GM12878 (cell line): ENCODE data around the gene BOD1L2. TPM values are rescaled to one million over a fixed set of nuclear protein-coding genes. Genes with fewer than 3 reads are reported as not detected.

Experiments
- ATAC-seq: fragments of 200-7000 bp; cut with Tn5 transposase; 3 replicates; pipeline ENCODE4 v1.9.1; 2020; ENCODE audit warnings: mild to moderate bottlenecking, moderate library complexity
- BruUV-seq: library from RNA; stranded (reverse); fragments of 400-500 nt; replicated peaks from 2 replicates; lab custom pipeline; 2021; lab: Mats Ljungman, UMichigan
- CTCF ChIA-PET: fragments of 300-600 bp; sonication (Branson Sonifier 250); formaldehyde crosslinking; extraction: SDS; loops from one replicate; lab custom pipeline; 2021; ENCODE audit warnings: inconsistent platforms; lab: Yijun Ruan, JAX
- POLR2A ChIA-PET: fragments of 350-600 bp; formaldehyde crosslinking; extraction: SDS; loops from one replicate; lab custom pipeline; 2021; ENCODE audit warnings: inconsistent platforms; lab: Charles Lee
- RAD21 ChIA-PET: fragments of 300-600 bp; sonication (Branson Sonifier 250); formaldehyde crosslinking; loops from one replicate; lab custom pipeline; 2023; ENCODE audit warnings: antibody characterized with exemption; ENCODE audit not compliant: unreplicated experiment; lab: Charles Lee
- SMC1A ChIA-PET: fragments of 300-600 bp; sonication (Branson Sonifier 250); formaldehyde crosslinking; loops from one replicate; lab custom pipeline; 2023; ENCODE audit not compliant: unreplicated experiment, uncharacterized antibody; lab: Charles Lee
- DNase-seq: peaks from one replicate; pipeline ENCODE4 v3.0.0-alpha.2; 2011; ENCODE audit warnings: low read depth, low spot score
- FAIRE-seq: peaks from 3 replicates; lab custom pipeline; 2011; peaks lifted over from hg19 to GRCh38; lab: Jason Lieb, UNC
- H2AFZ ChIP-seq: 2 replicates; pipeline ENCODE4 v1.6.0; 2011; ENCODE audit warnings: low read depth, low read length, control low read depth; ENCODE audit not compliant: control insufficient read depth
- H3K27ac ChIP-seq: 2 replicates; pipeline ENCODE4 v1.5.1; 2011; ENCODE audit warnings: control low read depth; ENCODE audit not compliant: control insufficient read depth, insufficient read depth
- H3K27me3 ChIP-seq, 2 experiments: replicated peaks in 1 of 2; 2 replicates each; pipeline versions ENCODE4 v1.6.0 to v1.6.1; 2011; ENCODE audit warnings: low read length in 1 of 2; ENCODE audit not compliant: control insufficient read depth in 2 of 2, insufficient read depth in 2 of 2
- H3K36me3 ChIP-seq, 2 experiments: 2 replicates each; pipeline ENCODE4 v1.5.1; 2011; ENCODE audit warnings: low read length in 1 of 2; ENCODE audit not compliant: control insufficient read depth in 2 of 2, insufficient read depth in 2 of 2
- H3K4me1 ChIP-seq: 2 replicates; pipeline ENCODE4 v1.6.1; 2011; ENCODE audit warnings: mild to moderate bottlenecking, low read length, moderate library complexity, mixed read lengths; ENCODE audit not compliant: control insufficient read depth, insufficient read depth
- H3K4me2 ChIP-seq: 2 replicates; pipeline ENCODE4 v1.6.0; 2011; ENCODE audit warnings: control low read depth; ENCODE audit not compliant: control insufficient read depth, insufficient read depth
- H3K4me3 ChIP-seq: fragments of 200-600 bp; sonication (generic); 2 replicates; pipeline ENCODE4 v1.5.1; 2016
- H3K79me2 ChIP-seq: 2 replicates; pipeline ENCODE4 v1.6.0; 2011; ENCODE audit warnings: low read length; ENCODE audit not compliant: control insufficient read depth, insufficient read depth
- H3K9ac ChIP-seq: 2 replicates; pipeline ENCODE4 v1.8.0; 2011; ENCODE audit warnings: low read length, control low read depth, mixed read lengths; ENCODE audit not compliant: control insufficient read depth, insufficient read depth
- H3K9me3 ChIP-seq: replicated peaks from 3 replicates; pipeline ENCODE4 v1.5.1; 2011; ENCODE audit warnings: mild to moderate bottlenecking, low read length; ENCODE audit not compliant: control insufficient read depth, insufficient read depth
- H4K20me1 ChIP-seq: 2 replicates; pipeline ENCODE4 v1.6.0; 2011; ENCODE audit not compliant: control insufficient read depth, insufficient read depth
- BACH1 ChIP-seq: fragments of 450-650 bp; IDR thresholded peaks from 2 replicates; pipeline ENCODE4 v1.6.1; 2017; ENCODE audit warnings: mild to moderate bottlenecking, borderline replicate concordance
- CHD1 ChIP-seq: IDR thresholded peaks from 2 replicates; pipeline ENCODE4 v1.6.1; 2012; ENCODE audit warnings: low read depth, low read length, improper control_type of control experiment
- FOXK2 ChIP-seq: fragments of 450-650 bp; IDR thresholded peaks from 2 replicates; pipeline ENCODE4 v1.6.1; 2017; ENCODE audit warnings: mild to moderate bottlenecking, moderate library complexity
- JUNB ChIP-seq: IDR thresholded peaks from 2 replicates; pipeline ENCODE4 v1.6.1; 2016; ENCODE audit warnings: antibody characterized with exemption, mild to moderate bottlenecking
- NFYA ChIP-seq: IDR thresholded peaks from 2 replicates; pipeline ENCODE4 v1.6.1; 2011; ENCODE audit warnings: low read depth, mild to moderate bottlenecking, low read length, improper control_type of control experiment, borderline replicate concordance
- PAX5 ChIP-seq: IDR thresholded peaks from 2 replicates; pipeline ENCODE4 v1.6.1; 2011; ENCODE audit warnings: low read depth, low read length, borderline replicate concordance
- POLR2A ChIP-seq: IDR thresholded peaks from 2 replicates; pipeline ENCODE4 v1.6.1; 2011; ENCODE audit warnings: low read depth, mild to moderate bottlenecking, low read length
- POLR2AphosphoS5 ChIP-seq: IDR thresholded peaks from 2 replicates; pipeline ENCODE4 v1.6.1; 2011; ENCODE audit warnings: mild to moderate bottlenecking, low read length, inconsistent platforms
- SIX5 ChIP-seq: IDR thresholded peaks from 2 replicates; pipeline ENCODE4 v1.6.1; 2011; ENCODE audit warnings: mild to moderate bottlenecking, low read depth, low read length, moderate library complexity; ENCODE audit not compliant: severe bottlenecking
- STAT1 ChIP-seq: fragments of 450-650 bp; conservative IDR thresholded peaks from 2 replicates; pipeline ENCODE4 v1.6.1; 2014; ENCODE audit warnings: antibody characterized with exemption, mild to moderate bottlenecking
- TAF1 ChIP-seq: IDR thresholded peaks from 2 replicates; pipeline ENCODE4 v1.6.1; 2011; ENCODE audit warnings: mild to moderate bottlenecking, low read depth, low read length, borderline replicate concordance
- WGBS: methylation state at CpG from one replicate; pipeline ENCODE4 v1.1.6; 2016; ENCODE audit warnings: low lambda C conversion rate; ENCODE audit not compliant: insufficient replicate concordance, insufficient coverage; ENCODE audit errors: missing lambda C conversion rate; 5-methylcytosine and 5-hydroxymethylcytosine counted together
- in situ Hi-C: fragments of 300-500 bp; cut with MboI; formaldehyde crosslinking; loops from 9 replicates; pipeline ENCODE4 v1.14.3; 2018; ENCODE audit warnings: mixed read lengths
- intact Hi-C: fragments of 100-400 bp; cut with micrococcal nuclease; formaldehyde crosslinking; loops from one replicate; pipeline ENCODE4 v1.14.2; 2022; ENCODE audit not compliant: unreplicated experiment
- polyA plus RNA-seq, 11 experiments: library from polyadenylated mRNA; depleted of rRNA in 4 of 11; unstranded in 6 of 11; stranded (reverse) in 5 of 11; fragments of >200 nt; fragmentation: Nextera tagmentation in 4 of 11; fragmentation: Illumina TruSeq in 1 of 11; extraction: Ambion mirVana in 4 of 11; extraction: Trizol in 1 of 11; gene quantifications; 1 replicate in 1 of 11; 2 replicates in 10 of 11; pipeline versions ENCODE4 v1.2.1 to v1.2.3, GENCODE V29; 2011 to 2016; ENCODE audit warnings: inconsistent platforms in 2 of 11, missing spikeins in 2 of 11, low read depth in 1 of 11
- total RNA-seq, 4 experiments: library from RNA; depleted of rRNA in 3 of 4; stranded (reverse); fragments of >200 nt in 3 of 4; fragmentation: Illumina TruSeq in 1 of 4; extraction: Trizol in 1 of 4; gene quantifications; 2 replicates each; pipeline versions ENCODE4 v1.2.1 to v1.2.3, GENCODE V29; 2013 to 2021
- TF ChIP-seq, protein P1 (sequence below): fragments of 450-650 bp; IDR thresholded peaks from 2 replicates; pipeline ENCODE4 v1.6.1; 2016; ENCODE audit warnings: mild to moderate bottlenecking, moderate library complexity, borderline replicate concordance
- TF ChIP-seq, protein P2 (sequence below): fragments of 450-650 bp; IDR thresholded peaks from 2 replicates; pipeline ENCODE4 v1.6.1; 2018; ENCODE audit warnings: borderline replicate concordance, mild to moderate bottlenecking; ENCODE audit not compliant: partially characterized antibody
- TF ChIP-seq, protein P3 (sequence below): fragments of 450-650 bp; IDR thresholded peaks from 2 replicates; pipeline ENCODE4 v1.6.1; 2017; ENCODE audit warnings: mild to moderate bottlenecking, moderate library complexity

BOD1L2 gene
- total and polyA plus RNA-seq, 10 of the 15 experiments (the other 5 are each of a cell fraction or from before 2014, with no cell fraction given): not detected

DNA sequence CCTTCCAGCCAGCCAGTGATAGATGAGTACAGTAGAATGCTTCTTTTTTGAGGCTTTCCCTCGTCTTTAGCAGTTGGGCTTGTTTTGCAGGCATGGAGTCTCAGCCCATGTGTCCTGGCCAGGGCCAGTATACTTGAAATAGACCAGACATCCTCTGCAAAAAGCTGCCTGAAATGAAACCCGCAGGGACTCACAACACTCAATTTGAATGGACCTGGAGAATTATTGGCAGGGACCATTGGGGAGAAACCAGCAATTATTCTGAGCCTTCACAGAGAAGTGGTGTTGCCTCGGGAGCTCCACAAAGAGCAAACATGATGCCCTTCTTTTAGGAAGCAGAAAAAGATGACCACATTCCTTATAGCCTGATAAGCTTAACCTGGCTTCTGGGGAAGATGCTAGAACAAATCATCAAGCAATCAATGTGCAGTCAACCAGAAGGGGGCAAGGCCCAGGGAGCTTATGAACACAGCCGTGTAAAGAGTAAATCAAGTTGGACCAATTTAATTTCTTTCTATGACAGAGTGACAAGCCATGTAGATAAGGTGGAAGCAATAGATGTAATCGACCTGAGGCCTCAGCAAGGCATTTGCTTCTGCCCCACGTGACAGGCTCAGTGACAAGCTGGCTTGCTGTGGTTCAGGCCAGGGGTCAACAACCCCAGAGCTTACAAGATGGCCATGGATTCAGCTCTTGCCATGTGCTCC is 42.1 kb downstream of the BOD1L2 start:
- H3K4me2 ChIP-seq: no peak overlapping the region
- POLR2A ChIA-PET: no interaction called here
- no peak for DNase-seq
- H3K27me3 ChIP-seq: no peaks in the 10 kb centered on the region; a peak in 1 of 4 replicates
- SMC1A ChIA-PET: interaction anchor here (1.5 kb wide), 1 partner anchor 320 kb away, joined by 3 read pairs; no protein-coding TSS in a partner anchor
- intact Hi-C loops (no loop called here), in situ Hi-C loops (no loop called here)
- FAIRE-seq: no peak
- no peak overlapping the region for H3K4me3 ChIP-seq
- no peak overlapping the region for H3K27ac ChIP-seq
- no TSS peak for BruUV-seq
- no peak overlapping the region for H3K9ac ChIP-seq
- WGBS: 8% methylated on average over 6 of the region's 6 CpGs
- no peaks in the 10 kb centered on the region for H3K36me3 ChIP-seq
- H3K79me2 ChIP-seq: no peaks in the 10 kb centered on the region
- H4K20me1 ChIP-seq: no peaks in the 10 kb centered on the region
- no peak for ATAC-seq
- CTCF ChIA-PET: no interaction called here
- RAD21 ChIA-PET: no interaction called here
- peaks cover 6% of the 10 kb centered on the region; the same call in 2 of the 3 replicates for H3K9me3 ChIP-seq
- no peaks in the 10 kb centered on the region for H3K4me1 ChIP-seq
- H2AFZ ChIP-seq: no peak overlapping the region
- TF ChIP-seq, protein P1, sequence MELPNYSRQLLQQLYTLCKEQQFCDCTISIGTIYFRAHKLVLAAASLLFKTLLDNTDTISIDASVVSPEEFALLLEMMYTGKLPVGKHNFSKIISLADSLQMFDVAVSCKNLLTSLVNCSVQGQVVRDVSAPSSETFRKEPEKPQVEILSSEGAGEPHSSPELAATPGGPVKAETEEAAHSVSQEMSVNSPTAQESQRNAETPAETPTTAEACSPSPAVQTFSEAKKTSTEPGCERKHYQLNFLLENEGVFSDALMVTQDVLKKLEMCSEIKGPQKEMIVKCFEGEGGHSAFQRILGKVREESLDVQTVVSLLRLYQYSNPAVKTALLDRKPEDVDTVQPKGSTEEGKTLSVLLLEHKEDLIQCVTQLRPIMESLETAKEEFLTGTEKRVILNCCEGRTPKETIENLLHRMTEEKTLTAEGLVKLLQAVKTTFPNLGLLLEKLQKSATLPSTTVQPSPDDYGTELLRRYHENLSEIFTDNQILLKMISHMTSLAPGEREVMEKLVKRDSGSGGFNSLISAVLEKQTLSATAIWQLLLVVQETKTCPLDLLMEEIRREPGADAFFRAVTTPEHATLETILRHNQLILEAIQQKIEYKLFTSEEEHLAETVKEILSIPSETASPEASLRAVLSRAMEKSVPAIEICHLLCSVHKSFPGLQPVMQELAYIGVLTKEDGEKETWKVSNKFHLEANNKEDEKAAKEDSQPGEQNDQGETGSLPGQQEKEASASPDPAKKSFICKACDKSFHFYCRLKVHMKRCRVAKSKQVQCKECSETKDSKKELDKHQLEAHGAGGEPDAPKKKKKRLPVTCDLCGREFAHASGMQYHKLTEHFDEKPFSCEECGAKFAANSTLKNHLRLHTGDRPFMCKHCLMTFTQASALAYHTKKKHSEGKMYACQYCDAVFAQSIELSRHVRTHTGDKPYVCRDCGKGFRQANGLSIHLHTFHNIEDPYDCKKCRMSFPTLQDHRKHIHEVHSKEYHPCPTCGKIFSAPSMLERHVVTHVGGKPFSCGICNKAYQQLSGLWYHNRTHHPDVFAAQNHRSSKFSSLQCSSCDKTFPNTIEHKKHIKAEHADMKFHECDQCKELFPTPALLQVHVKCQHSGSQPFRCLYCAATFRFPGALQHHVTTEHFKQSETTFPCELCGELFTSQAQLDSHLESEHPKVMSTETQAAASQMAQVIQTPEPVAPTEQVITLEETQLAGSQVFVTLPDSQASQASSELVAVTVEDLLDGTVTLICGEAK: no peak
- TF ChIP-seq CHD1 (no peak), POLR2AphosphoS5 (no peak), STAT1 (no peak), BACH1 (no peak), TAF1 (no peak), POLR2A (no peak), NFYA (no peak), PAX5 (no peak), SIX5 (no peak), JUNB (no peak), FOXK2 (no peak)
- TF ChIP-seq, protein P2, sequence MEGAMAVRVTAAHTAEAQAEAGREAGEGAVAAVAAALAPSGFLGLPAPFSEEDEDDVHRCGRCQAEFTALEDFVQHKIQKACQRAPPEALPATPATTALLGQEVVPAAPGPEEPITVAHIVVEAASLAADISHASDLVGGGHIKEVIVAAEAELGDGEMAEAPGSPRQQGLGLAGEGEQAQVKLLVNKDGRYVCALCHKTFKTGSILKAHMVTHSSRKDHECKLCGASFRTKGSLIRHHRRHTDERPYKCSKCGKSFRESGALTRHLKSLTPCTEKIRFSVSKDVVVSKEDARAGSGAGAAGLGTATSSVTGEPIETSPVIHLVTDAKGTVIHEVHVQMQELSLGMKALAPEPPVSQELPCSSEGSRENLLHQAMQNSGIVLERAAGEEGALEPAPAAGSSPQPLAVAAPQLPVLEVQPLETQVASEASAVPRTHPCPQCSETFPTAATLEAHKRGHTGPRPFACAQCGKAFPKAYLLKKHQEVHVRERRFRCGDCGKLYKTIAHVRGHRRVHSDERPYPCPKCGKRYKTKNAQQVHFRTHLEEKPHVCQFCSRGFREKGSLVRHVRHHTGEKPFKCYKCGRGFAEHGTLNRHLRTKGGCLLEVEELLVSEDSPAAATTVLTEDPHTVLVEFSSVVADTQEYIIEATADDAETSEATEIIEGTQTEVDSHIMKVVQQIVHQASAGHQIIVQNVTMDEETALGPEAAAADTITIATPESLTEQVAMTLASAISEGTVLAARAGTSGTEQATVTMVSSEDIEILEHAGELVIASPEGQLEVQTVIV: no peak
- TF ChIP-seq, protein P3, sequence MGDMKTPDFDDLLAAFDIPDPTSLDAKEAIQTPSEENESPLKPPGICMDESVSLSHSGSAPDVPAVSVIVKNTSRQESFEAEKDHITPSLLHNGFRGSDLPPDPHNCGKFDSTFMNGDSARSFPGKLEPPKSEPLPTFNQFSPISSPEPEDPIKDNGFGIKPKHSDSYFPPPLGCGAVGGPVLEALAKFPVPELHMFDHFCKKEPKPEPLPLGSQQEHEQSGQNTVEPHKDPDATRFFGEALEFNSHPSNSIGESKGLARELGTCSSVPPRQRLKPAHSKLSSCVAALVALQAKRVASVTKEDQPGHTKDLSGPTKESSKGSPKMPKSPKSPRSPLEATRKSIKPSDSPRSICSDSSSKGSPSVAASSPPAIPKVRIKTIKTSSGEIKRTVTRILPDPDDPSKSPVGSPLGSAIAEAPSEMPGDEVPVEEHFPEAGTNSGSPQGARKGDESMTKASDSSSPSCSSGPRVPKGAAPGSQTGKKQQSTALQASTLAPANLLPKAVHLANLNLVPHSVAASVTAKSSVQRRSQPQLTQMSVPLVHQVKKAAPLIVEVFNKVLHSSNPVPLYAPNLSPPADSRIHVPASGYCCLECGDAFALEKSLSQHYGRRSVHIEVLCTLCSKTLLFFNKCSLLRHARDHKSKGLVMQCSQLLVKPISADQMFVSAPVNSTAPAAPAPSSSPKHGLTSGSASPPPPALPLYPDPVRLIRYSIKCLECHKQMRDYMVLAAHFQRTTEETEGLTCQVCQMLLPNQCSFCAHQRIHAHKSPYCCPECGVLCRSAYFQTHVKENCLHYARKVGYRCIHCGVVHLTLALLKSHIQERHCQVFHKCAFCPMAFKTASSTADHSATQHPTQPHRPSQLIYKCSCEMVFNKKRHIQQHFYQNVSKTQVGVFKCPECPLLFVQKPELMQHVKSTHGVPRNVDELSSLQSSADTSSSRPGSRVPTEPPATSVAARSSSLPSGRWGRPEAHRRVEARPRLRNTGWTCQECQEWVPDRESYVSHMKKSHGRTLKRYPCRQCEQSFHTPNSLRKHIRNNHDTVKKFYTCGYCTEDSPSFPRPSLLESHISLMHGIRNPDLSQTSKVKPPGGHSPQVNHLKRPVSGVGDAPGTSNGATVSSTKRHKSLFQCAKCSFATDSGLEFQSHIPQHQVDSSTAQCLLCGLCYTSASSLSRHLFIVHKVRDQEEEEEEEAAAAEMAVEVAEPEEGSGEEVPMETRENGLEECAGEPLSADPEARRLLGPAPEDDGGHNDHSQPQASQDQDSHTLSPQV: no peak
